Neural cell (in vitro differentiated cells): ENCODE data around the gene PICALM. TPM values are rescaled to one million over a fixed set of nuclear protein-coding genes. Genes with fewer than 3 reads are reported as not detected.

Experiments
- H2AFZ ChIP-seq: fragments of 200-600, 300-800 bp; sonication (generic), shearing (Covaris generic); 2 replicates; pipeline ENCODE4 v1.6.0; 2014; ENCODE audit warnings: low read depth, mild to moderate bottlenecking, antibody characterized with exemption, low read length, moderate library complexity
- H3F3A ChIP-seq: fragments of 200-600 bp; shearing (Covaris generic); 2 replicates; pipeline ENCODE4 v1.6.1; 2016; ENCODE audit warnings: mild to moderate bottlenecking, moderate library complexity, mixed read lengths, antibody characterized with exemption, low read length; ENCODE audit not compliant: insufficient read depth, poor library complexity, severe bottlenecking
- H3K27ac ChIP-seq: fragments of 200-600, 300-800 bp; sonication (generic), shearing (Covaris generic); 2 replicates; pipeline ENCODE4 v1.5.1; 2014; ENCODE audit warnings: mild to moderate bottlenecking, low read length, moderate library complexity
- H3K27me3 ChIP-seq: fragments of 300-800, 200-600 bp; sonication (generic), shearing (Covaris generic); 2 replicates; pipeline ENCODE4 v1.6.0; 2014; ENCODE audit warnings: mild to moderate bottlenecking, low read depth, low read length, moderate library complexity; ENCODE audit not compliant: insufficient read depth
- H3K36me3 ChIP-seq: fragments of 300-800, 200-600 bp; sonication (generic), shearing (Covaris generic); 2 replicates; pipeline ENCODE4 v1.5.1; 2014; ENCODE audit warnings: mild to moderate bottlenecking, antibody characterized with exemption, low read length, moderate library complexity; ENCODE audit not compliant: insufficient read depth
- H3K4me2 ChIP-seq: fragments of 300-800, 200-600 bp; sonication (generic), shearing (Covaris generic); 2 replicates; pipeline ENCODE4 v1.6.0; 2014; ENCODE audit warnings: mild to moderate bottlenecking, low read length
- H3K4me3 ChIP-seq: fragments of 300-800, 200-600 bp; sonication (generic), shearing (Covaris generic); 2 replicates; pipeline ENCODE4 v1.5.1; 2014; ENCODE audit warnings: mild to moderate bottlenecking, low read length, moderate library complexity
- H3K79me2 ChIP-seq: fragments of 200-600 bp; shearing (Covaris generic); replicated peaks from 2 replicates; pipeline ENCODE4 v1.6.0; 2014; ENCODE audit warnings: mild to moderate bottlenecking, low read length, moderate library complexity; ENCODE audit not compliant: insufficient read depth
- H3K9ac ChIP-seq: fragments of 300-800, 200-600 bp; sonication (generic), shearing (Covaris generic); 2 replicates; pipeline ENCODE4 v1.6.1; 2016; ENCODE audit warnings: mild to moderate bottlenecking, low read length, mixed read lengths
- H3K9me2 ChIP-seq: fragments of 200-600 bp; shearing (Covaris generic); 2 replicates; pipeline ENCODE4 v1.6.1; 2016; ENCODE audit warnings: mild to moderate bottlenecking, low read length, mixed read lengths; ENCODE audit not compliant: insufficient read depth
- H3K9me3 ChIP-seq: fragments of 200-600, 300-800 bp; sonication (generic), shearing (Covaris generic); 2 replicates; pipeline ENCODE4 v1.6.1; 2016; ENCODE audit warnings: mild to moderate bottlenecking, mixed run types, low read length, moderate library complexity, mixed read lengths
- H4K20me1 ChIP-seq: fragments of 200-600 bp; shearing (Covaris generic); 2 replicates; pipeline ENCODE4 v1.6.1; 2016; ENCODE audit warnings: mild to moderate bottlenecking, mixed run types; ENCODE audit not compliant: insufficient read depth
- EP300 ChIP-seq: fragments of 450-650 bp; conservative IDR thresholded peaks from 2 replicates; pipeline ENCODE4 v1.6.1; 2014; ENCODE audit warnings: antibody characterized with exemption, mild to moderate bottlenecking, moderate library complexity; ENCODE audit not compliant: poor library complexity, severe bottlenecking
- EZH2 ChIP-seq: fragments of 200-600, 300-800 bp; shearing (Covaris generic), sonication (generic); IDR thresholded peaks from 2 replicates; pipeline ENCODE4 v1.6.1; 2014; ENCODE audit warnings: antibody characterized with exemption, low read length, borderline replicate concordance, mild to moderate bottlenecking; ENCODE audit not compliant: insufficient read depth, poor library complexity, severe bottlenecking
- MXI1 ChIP-seq: fragments of 450-650 bp; conservative IDR thresholded peaks from 2 replicates; pipeline ENCODE4 v1.6.1; 2014; ENCODE audit warnings: antibody characterized with exemption, mild to moderate bottlenecking; ENCODE audit not compliant: poor library complexity, severe bottlenecking
- POLR2AphosphoS5 ChIP-seq: IDR thresholded peaks from 2 replicates; pipeline ENCODE4 v1.6.1; 2012
- RAD21 ChIP-seq: fragments of 450-650 bp; conservative IDR thresholded peaks from 2 replicates; pipeline ENCODE4 v1.6.1; 2014; ENCODE audit warnings: antibody characterized with exemption, mild to moderate bottlenecking, moderate library complexity
- SMC3 ChIP-seq: fragments of 450-650 bp; conservative IDR thresholded peaks from 2 replicates; pipeline ENCODE4 v1.6.1; 2014; ENCODE audit warnings: antibody characterized with exemption, mild to moderate bottlenecking, moderate library complexity; ENCODE audit not compliant: poor library complexity
- TAF1 ChIP-seq: IDR thresholded peaks from 2 replicates; pipeline ENCODE4 v1.6.1; 2012; ENCODE audit warnings: low read depth
- polyA plus RNA-seq: library from polyadenylated mRNA; depleted of rRNA; stranded (reverse); fragments of >200 nt; gene quantifications from 2 replicates; pipeline ENCODE4 v1.2.3, GENCODE V29; 2014
- TF ChIP-seq, protein P1 (sequence below): fragments of 450-650 bp; IDR thresholded peaks from 2 replicates; pipeline ENCODE4 v1.5.1; 2014; ENCODE audit warnings: antibody characterized with exemption, mild to moderate bottlenecking, moderate library complexity; ENCODE audit not compliant: poor library complexity, severe bottlenecking
- TF ChIP-seq, protein P2 (sequence below): IDR thresholded peaks from 2 replicates; pipeline ENCODE4 v1.6.1; 2012; ENCODE audit warnings: borderline replicate concordance

PICALM gene
- polyA plus RNA-seq, 1 donor from 2014 or later = 161 TPM

- no peak for TF ChIP-seq POLR2AphosphoS5
- no peak for TF ChIP-seq TAF1
- TF ChIP-seq MXI1 = no peak
- no peak for TF ChIP-seq RAD21
- TF ChIP-seq SMC3 = no peak
- no peak for TF ChIP-seq EP300
- no peak for TF ChIP-seq EZH2
- Histone ChIP-seq H3K36me3 (no peaks in the 10 kb centered on the region), H3K4me3 (peak overlapping the region; percentile 83), H3K4me2 (peak overlapping the region; percentile 57), H3F3A (no peaks in the 10 kb centered on the region), H3K79me2 (peaks cover 58% of the 10 kb centered on the region), H3K27me3 (no peaks in the 10 kb centered on the region), H2AFZ (no peak overlapping the region), H3K9me2 (no peaks in the 10 kb centered on the region), H4K20me1 (peaks cover 13% of the 10 kb centered on the region), H3K9ac (peak overlapping the region; percentile 92), H3K27ac (peak overlapping the region; percentile 81), H3K9me3 (no peaks in the 10 kb centered on the region)
Observed at GRCh38 chr11:86067851-86068137, 1.1 kb downstream of the PICALM start.

GRCh38 chr11:86067009-86067850 lies 1.7 kb downstream of the PICALM start:
- Histone ChIP-seq H3K36me3 (no peaks in the 10 kb centered on the region), H3K4me2 (peak overlapping the region; percentile 57), H3K79me2 (peaks cover 64% of the 10 kb centered on the region), H4K20me1 (peaks cover 13% of the 10 kb centered on the region), H3K9me2 (no peaks in the 10 kb centered on the region), H3K9me3 (no peaks in the 10 kb centered on the region), H3K27me3 (no peaks in the 10 kb centered on the region), H3F3A (no peaks in the 10 kb centered on the region), H3K4me3 (peak overlapping the region; percentile 83), H3K27ac (no peak overlapping the region), H2AFZ (no peak overlapping the region), H3K9ac (peak overlapping the region; percentile 92)
- no peak for TF ChIP-seq SMC3
- TF ChIP-seq, protein P1, sequence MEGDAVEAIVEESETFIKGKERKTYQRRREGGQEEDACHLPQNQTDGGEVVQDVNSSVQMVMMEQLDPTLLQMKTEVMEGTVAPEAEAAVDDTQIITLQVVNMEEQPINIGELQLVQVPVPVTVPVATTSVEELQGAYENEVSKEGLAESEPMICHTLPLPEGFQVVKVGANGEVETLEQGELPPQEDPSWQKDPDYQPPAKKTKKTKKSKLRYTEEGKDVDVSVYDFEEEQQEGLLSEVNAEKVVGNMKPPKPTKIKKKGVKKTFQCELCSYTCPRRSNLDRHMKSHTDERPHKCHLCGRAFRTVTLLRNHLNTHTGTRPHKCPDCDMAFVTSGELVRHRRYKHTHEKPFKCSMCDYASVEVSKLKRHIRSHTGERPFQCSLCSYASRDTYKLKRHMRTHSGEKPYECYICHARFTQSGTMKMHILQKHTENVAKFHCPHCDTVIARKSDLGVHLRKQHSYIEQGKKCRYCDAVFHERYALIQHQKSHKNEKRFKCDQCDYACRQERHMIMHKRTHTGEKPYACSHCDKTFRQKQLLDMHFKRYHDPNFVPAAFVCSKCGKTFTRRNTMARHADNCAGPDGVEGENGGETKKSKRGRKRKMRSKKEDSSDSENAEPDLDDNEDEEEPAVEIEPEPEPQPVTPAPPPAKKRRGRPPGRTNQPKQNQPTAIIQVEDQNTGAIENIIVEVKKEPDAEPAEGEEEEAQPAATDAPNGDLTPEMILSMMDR = no peak
- TF ChIP-seq POLR2AphosphoS5 = no peak
- TF ChIP-seq EZH2 = no peak
- TF ChIP-seq MXI1 = no peak
- no peak for TF ChIP-seq TAF1
- TF ChIP-seq, protein P2, sequence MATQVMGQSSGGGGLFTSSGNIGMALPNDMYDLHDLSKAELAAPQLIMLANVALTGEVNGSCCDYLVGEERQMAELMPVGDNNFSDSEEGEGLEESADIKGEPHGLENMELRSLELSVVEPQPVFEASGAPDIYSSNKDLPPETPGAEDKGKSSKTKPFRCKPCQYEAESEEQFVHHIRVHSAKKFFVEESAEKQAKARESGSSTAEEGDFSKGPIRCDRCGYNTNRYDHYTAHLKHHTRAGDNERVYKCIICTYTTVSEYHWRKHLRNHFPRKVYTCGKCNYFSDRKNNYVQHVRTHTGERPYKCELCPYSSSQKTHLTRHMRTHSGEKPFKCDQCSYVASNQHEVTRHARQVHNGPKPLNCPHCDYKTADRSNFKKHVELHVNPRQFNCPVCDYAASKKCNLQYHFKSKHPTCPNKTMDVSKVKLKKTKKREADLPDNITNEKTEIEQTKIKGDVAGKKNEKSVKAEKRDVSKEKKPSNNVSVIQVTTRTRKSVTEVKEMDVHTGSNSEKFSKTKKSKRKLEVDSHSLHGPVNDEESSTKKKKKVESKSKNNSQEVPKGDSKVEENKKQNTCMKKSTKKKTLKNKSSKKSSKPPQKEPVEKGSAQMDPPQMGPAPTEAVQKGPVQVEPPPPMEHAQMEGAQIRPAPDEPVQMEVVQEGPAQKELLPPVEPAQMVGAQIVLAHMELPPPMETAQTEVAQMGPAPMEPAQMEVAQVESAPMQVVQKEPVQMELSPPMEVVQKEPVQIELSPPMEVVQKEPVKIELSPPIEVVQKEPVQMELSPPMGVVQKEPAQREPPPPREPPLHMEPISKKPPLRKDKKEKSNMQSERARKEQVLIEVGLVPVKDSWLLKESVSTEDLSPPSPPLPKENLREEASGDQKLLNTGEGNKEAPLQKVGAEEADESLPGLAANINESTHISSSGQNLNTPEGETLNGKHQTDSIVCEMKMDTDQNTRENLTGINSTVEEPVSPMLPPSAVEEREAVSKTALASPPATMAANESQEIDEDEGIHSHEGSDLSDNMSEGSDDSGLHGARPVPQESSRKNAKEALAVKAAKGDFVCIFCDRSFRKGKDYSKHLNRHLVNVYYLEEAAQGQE = no peak
- no peak for TF ChIP-seq RAD21
